Muscle of leg (tissue), 16 donors: ENCODE results near the gene NUCB1. TPM values are rescaled to one million over a fixed set of nuclear protein-coding genes. Genes with fewer than 3 reads are reported as not detected.

Experiments used
- DNase-seq: peaks from one replicate; pipeline ENCODE4 v3.0.0; 2013
- H3K27ac ChIP-seq: one replicate; pipeline ENCODE4 v1.5.1; 2013; ENCODE audit warnings: mild to moderate bottlenecking, low read length, control low read depth
- H3K27me3 ChIP-seq: one replicate; pipeline ENCODE4 v1.6.1; 2013; ENCODE audit warnings: low read length; ENCODE audit not compliant: control insufficient read depth, insufficient read depth
- H3K36me3 ChIP-seq: one replicate; pipeline ENCODE4 v1.6.1; 2013; ENCODE audit warnings: low read length; ENCODE audit not compliant: control insufficient read depth, insufficient read depth
- H3K4me1 ChIP-seq: one replicate; pipeline ENCODE4 v1.6.1; 2013; ENCODE audit warnings: low read length; ENCODE audit not compliant: control insufficient read depth, insufficient read depth
- H3K4me3 ChIP-seq: one replicate; pipeline ENCODE4 v1.5.1; 2013; ENCODE audit warnings: low read length, control low read depth
- H3K9me3 ChIP-seq: replicated peaks from 2 replicates; pipeline ENCODE4 v1.6.1; 2013; ENCODE audit warnings: low read depth, low read length; ENCODE audit not compliant: control insufficient read depth
- WGBS: methylation state at CpG from one replicate; pipeline ENCODE4 v1.1.5; 2013; ENCODE audit warnings: missing lambda C conversion rate; ENCODE audit not compliant: insufficient coverage; 5-methylcytosine and 5-hydroxymethylcytosine counted together
- long read RNA-seq, 11 donors: transcript quantifications; one replicate each; lab custom pipeline, GENCODE V29; 2026
- polyA plus RNA-seq, 8 donors: library from polyadenylated mRNA; unstranded; fragments of 120-200 nt; gene quantifications; one replicate each; pipeline versions ENCODE4 v1.2.1 to v1.2.3, GENCODE V29; 2013; ENCODE audit warnings: inconsistent platforms in 1 of 8, low replicate concordance in 1 of 8; ENCODE audit not compliant: insufficient read length in 8 of 8, insufficient read depth in 1 of 8
- total RNA-seq: library from RNA; stranded (reverse); fragments of 120-200 nt; gene quantifications from one replicate; pipeline ENCODE4 v1.2.4, GENCODE V29; 2013

Gene NUCB1
- 97.3 TPM for total RNA-seq
- 100 to 1,000 TPM; 141 to 216 (median 175) TPM for polyA plus RNA-seq
- long read RNA-seq, donor 1, transcript NUCB1-201 (13 exons, 2,668 nt), result major isoform, 9 of 9 reads
- long read RNA-seq, donor 1, partial matches to known transcripts, result 0 of 9 reads
- long read RNA-seq, donor 1, other reads (novel, unspliced or antisense), result 0 of 9 reads
- long read RNA-seq, donor 2, partial matches to known transcripts, result 0 of 3 reads
- long read RNA-seq, donor 2, other reads (novel, unspliced or antisense), result 0 of 3 reads
- long read RNA-seq, donor 3, transcript NUCB1-201 (13 exons, 2,668 nt), result major isoform, 29 of 52 reads
- long read RNA-seq, donor 3, partial matches to known transcripts, result 22 of 52 reads
- long read RNA-seq, donor 3, other reads (novel, unspliced or antisense), result 0 of 52 reads
- long read RNA-seq, donor 4, transcript NUCB1-201 (13 exons, 2,668 nt), result major isoform, 14 of 30 reads
- long read RNA-seq, donor 4, partial matches to known transcripts, result 14 of 30 reads
- long read RNA-seq, donor 4, other reads (novel, unspliced or antisense), result 0 of 30 reads
- long read RNA-seq, donor 5, transcript NUCB1-201 (13 exons, 2,668 nt), result major isoform, 14 of 79 reads
- long read RNA-seq, donor 5, partial matches to known transcripts, result 60 of 79 reads
- long read RNA-seq, donor 5, other reads (novel, unspliced or antisense), result 0 of 79 reads
- long read RNA-seq, donor 6, transcript NUCB1-201 (13 exons, 2,668 nt), result major isoform, 9 of 15 reads
- long read RNA-seq, donor 6, partial matches to known transcripts, result 5 of 15 reads
- long read RNA-seq, donor 6, other reads (novel, unspliced or antisense), result 0 of 15 reads
- long read RNA-seq, donor 7, transcript NUCB1-201 (13 exons, 2,668 nt), result major isoform, 9 of 27 reads
- long read RNA-seq, donor 7, partial matches to known transcripts, result 17 of 27 reads
- long read RNA-seq, donor 7, other reads (novel, unspliced or antisense), result 0 of 27 reads
- long read RNA-seq, donor 8, partial matches to known transcripts, result 0 of 6 reads
- long read RNA-seq, donor 8, other reads (novel, unspliced or antisense), result 0 of 6 reads
- long read RNA-seq, donor 9, partial matches to known transcripts, result 5 of 6 reads
- long read RNA-seq, donor 9, other reads (novel, unspliced or antisense), result 0 of 6 reads
- long read RNA-seq, donor 10, partial matches to known transcripts, result 60 of 129 reads
- long read RNA-seq, donor 10, other reads (novel, unspliced or antisense), result 67 of 129 reads
- long read RNA-seq, donor 11, transcript NUCB1-201 (13 exons, 2,668 nt), result major isoform, 5 of 13 reads
- long read RNA-seq, donor 11, partial matches to known transcripts, result 5 of 13 reads
- long read RNA-seq, donor 11, other reads (novel, unspliced or antisense), result 0 of 13 reads

DNA sequence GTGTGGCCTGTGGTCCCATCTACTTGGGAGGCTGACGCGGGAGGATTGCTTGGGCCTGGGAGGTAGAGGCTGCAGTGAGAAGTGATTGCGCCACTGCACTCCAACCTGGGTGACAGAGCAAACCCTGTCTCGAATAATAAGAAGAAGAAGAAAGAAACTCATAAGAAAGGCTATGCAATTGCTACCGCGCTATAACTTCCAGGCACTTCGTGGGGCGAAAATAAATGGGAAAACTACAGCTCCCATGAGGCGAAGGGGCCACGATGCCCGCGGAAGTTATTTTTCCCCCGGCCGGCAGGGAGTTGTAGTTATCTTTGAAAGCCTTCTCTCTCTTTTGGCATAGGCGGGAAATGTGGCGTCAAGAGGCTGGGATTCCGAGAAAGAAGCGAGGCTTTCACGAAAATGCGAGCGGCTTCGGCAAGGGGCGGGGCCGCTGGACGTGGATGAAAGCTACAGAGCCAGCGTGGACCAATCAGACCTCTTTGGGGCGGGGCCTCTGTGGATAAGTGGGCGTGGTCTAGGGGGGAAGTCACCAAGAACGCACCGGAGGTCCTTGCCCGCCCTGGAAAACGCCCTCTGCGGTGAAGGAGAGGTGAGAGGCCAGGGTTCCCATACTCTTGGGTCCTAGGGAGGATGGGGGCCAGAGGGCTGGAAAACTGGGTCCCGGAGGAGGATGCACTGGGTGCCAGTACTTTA is at the start of gene NUCB1:
NUCB1 (plus strand) TSS at position 532 of the 696 bp plus-strand sequence. CDS start 485 bp downstream, outside the sequence.
- Histone ChIP-seq H3K27me3 (peaks cover 15% of the 10 kb centered on the region), H3K4me1 (peaks cover 27% of the 10 kb centered on the region), H3K36me3 (peaks cover 22% of the 10 kb centered on the region), H3K9me3 (no peaks in the 10 kb centered on the region), H3K27ac (peak within 1 kb of the TSS; percentile 93), H3K4me3 (peak within 1 kb of the TSS; percentile 97)
- WGBS, result 1% methylated on average over 28 of the region's 34 CpGs
- DNase-seq, result peak; percentile 100

DNA sequence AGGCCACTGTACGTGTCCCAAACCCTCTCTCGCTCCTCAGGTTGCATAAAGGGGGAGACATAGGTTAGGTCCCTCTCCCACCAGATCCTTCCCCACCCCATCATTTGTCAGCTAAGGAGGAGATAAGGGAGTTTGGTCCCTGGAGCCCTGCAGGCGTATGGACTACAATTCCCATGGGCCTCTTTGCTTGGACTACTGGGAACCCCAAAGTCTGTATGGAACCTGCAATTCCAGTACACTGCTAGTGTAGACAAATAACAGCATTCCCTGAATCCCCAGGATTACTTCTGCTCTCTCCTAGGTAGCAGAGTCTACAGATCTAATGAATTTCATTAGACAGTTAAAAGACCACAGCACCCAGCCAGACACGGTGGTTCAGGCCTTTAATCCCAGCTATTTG is 47.8 kb upstream of the NUCB1 start:
- H3K4me1 ChIP-seq, result no peaks in the 10 kb centered on the region
- DNase-seq, result no peak
- no peak overlapping the region for H3K27ac ChIP-seq
- H3K4me3 ChIP-seq, result no peak overlapping the region
- H3K9me3 ChIP-seq, result no peaks in the 10 kb centered on the region
- H3K27me3 ChIP-seq, result no peaks in the 10 kb centered on the region
- 100% methylated on average over 1 of the region's 4 CpGs for WGBS
- H3K36me3 ChIP-seq, result peaks cover 41% of the 10 kb centered on the region

DNA sequence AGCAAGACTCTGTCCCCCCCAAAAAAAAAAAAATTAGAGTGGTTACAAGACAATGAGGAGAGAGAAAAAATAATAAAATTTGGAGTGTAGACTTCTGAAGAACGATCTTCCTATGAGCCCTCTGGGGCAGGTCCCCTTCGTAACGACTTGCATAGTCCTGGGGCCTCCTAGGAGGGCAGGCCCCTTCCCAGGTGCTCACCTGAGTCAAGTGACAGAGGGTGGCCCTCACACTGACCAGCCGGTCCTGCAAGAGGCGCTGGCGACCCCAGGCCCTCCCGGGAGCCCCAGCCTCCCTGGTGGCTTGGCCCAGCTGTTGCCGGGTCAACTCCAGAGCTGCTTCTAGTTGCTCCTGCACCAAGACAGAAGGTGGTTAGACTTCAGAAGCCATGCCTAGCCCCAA is 46.6 kb upstream of the NUCB1 start:
- no peaks in the 10 kb centered on the region for H3K4me1 ChIP-seq
- no peak for DNase-seq

DNA sequence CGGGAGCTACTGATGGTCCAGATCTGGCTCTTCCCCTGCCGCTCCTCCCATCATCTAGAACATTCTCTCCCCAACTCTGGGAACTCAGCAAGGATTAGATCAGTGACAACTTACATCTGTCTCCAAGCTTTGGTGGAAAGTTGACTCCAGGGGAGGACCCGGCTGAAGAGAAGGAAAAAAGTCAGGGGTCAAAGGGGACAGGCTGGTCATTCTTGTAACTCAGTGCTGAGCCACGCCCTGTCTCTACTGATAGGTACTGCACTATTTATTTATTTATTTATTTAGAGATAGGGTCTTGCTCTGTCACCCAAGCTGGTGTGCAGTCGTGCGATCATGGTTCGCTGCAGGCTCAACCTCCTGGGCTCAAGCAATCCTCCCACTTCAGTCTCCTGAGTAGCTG is 46.0 kb upstream of the NUCB1 start:
- Histone ChIP-seq H3K4me1 (peaks cover under 1% of the 10 kb centered on the region), H3K9me3 (no peaks in the 10 kb centered on the region), H3K27me3 (no peaks in the 10 kb centered on the region), H3K36me3 (peaks cover 37% of the 10 kb centered on the region), H3K27ac (no peak overlapping the region), H3K4me3 (no peak overlapping the region)
- WGBS, result 87% methylated on average over 3 of the region's 7 CpGs
- DNase-seq, result no peak

More for the DNA sequence above, 46.6 kb upstream of the NUCB1 start:
- Histone ChIP-seq H3K27ac (no peak overlapping the region), H3K27me3 (no peaks in the 10 kb centered on the region), H3K9me3 (no peaks in the 10 kb centered on the region), H3K36me3 (peaks cover 38% of the 10 kb centered on the region), H3K4me3 (no peak overlapping the region)
- 90% methylated on average over 8 of the region's 8 CpGs for WGBS

DNA sequence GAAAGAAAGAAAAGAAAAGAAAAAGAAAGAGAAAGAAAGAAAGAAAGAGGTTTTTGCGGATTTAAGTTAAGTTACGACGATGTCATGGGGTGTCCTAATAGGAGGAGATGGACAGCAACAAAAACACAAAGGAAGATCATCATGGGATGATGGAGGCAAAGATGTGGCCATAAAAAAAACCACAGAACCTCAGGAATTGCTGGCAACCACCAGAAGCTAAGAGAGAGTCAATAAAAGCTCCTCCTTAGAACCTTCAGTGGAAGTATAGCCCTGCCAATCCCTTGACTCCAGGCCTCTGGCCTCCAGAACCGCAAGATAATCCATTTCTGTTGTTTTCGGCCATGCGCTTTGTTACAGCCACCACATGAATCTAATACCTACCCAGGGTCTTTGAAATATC is 43.2 kb upstream of the NUCB1 start:
- H3K27me3 ChIP-seq, result no peaks in the 10 kb centered on the region
- DNase-seq, result no peak
- no peaks in the 10 kb centered on the region for H3K9me3 ChIP-seq
- WGBS, result 93% methylated on average over 3 of the region's 6 CpGs
- peaks cover 4% of the 10 kb centered on the region for H3K4me1 ChIP-seq
- H3K4me3 ChIP-seq, result no peak overlapping the region
- no peak overlapping the region for H3K27ac ChIP-seq
- peaks cover 55% of the 10 kb centered on the region for H3K36me3 ChIP-seq

DNA sequence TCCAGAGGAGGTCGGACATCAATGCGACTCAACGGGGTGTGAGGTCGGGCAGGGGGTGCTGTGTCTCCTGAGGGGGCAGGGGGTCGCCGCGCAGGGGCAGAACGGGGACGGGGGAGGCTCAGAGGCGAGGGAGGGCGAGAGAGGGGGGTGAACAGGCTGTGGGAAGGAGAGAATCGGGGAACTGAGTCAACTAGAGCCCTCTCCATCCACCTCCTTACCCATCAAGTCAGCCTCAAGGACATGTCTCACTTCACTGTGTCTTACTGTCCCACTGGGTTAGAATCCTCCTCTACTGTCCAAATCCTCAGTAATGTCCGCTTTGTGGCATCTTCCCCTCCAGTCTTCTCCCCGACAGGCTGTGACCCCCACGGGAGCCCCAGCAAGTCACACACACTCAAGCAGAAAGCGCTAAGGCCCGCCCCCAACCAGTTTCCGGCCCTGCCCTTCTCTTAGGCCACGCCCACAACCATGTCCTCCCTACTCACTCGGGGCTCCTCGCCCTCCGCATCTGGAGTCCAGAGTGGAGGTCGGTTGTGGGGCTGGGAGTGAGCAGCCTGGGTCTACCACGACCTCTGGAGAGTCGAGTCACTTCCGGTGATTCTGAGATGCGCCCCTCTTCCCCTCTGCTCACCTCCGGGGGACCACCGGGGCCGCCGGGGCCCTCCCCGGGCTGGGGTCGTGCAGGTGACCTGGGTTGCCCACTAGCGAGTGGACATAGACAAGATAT is 41.0 kb upstream of the NUCB1 start:
- no peaks in the 10 kb centered on the region for H3K27me3 ChIP-seq
- WGBS, result 44% methylated on average over 13 of the region's 34 CpGs
- DNase-seq, result no peak
- no peak overlapping the region for H3K4me3 ChIP-seq
- no peaks in the 10 kb centered on the region for H3K9me3 ChIP-seq
- H3K27ac ChIP-seq, result no peak overlapping the region
- peaks cover 45% of the 10 kb centered on the region for H3K36me3 ChIP-seq
- peaks cover 4% of the 10 kb centered on the region for H3K4me1 ChIP-seq

DNA sequence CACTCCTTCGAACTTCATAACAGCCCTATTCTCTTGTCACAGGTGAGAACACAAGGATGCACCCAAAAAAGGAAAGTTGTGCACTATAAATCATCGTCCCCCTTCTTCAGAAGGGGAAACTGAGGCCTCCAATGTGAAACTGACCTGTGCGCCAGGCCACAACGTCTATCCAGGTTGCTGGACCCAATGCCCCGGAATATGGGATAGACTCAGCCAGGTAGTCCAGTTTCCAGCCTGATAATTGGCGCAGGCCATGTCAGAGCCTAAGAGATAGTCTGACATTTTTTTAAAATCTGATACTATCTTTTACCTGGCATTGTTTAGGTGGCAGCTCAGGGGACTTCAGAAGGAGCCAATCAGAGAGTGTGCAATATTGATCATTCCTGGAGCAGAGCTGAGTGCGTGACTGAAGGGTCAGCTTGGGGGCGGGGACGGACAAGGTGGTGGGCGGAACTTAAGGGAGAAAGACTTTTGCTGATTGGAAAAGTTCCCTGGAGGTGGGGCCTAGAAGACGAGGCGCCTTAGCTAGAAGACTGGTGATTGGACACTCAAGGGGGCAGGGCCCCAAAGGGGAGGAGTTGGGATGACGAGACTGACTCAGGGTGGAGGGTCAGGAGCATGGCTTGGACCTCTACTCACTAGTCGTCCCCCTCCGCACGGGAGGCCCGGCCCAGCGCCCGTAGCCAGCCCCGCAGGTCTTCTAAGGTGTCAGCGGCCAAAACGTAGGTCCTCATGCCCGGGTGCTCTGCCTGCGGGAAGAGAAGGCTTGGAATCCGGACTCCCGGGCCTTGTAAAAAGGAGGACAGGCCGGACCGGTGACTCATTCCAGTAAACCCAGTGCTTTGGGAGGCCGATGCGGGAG is 40.2 kb upstream of the NUCB1 start:
- DNase-seq, result peak; percentile 42
- Histone ChIP-seq H3K36me3 (peaks cover 46% of the 10 kb centered on the region), H3K27me3 (no peaks in the 10 kb centered on the region), H3K9me3 (no peaks in the 10 kb centered on the region), H3K27ac (no peak overlapping the region), H3K4me3 (no peak overlapping the region), H3K4me1 (peaks cover 4% of the 10 kb centered on the region)
- 72% methylated on average over 24 of the region's 30 CpGs for WGBS

DNA sequence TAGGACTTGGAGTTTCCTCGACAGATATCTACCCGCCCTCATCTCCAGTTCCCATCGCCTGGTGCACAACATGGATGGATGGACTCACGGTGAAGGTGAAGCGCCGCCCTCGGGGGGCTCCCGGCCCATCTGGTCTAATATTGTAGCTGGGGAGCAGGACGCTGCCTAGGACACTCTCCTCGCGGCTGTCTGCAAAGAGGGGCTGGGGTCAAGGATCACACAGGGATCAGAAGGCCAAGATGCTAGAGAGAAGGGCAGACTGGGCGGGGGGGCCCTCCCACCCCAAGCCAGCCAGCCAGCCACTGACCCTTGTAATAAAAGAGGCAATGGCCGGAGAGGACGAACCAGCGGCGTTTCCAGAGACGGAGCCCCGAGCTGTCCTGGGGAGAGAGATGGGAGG is 38.8 kb upstream of the NUCB1 start:
- WGBS, result 59% methylated on average over 15 of the region's 18 CpGs
- H3K27ac ChIP-seq, result no peak overlapping the region
- H3K9me3 ChIP-seq, result no peaks in the 10 kb centered on the region
- no peak for DNase-seq
- peaks cover 4% of the 10 kb centered on the region for H3K4me1 ChIP-seq
- H3K27me3 ChIP-seq, result no peaks in the 10 kb centered on the region
- peaks cover 52% of the 10 kb centered on the region for H3K36me3 ChIP-seq
- H3K4me3 ChIP-seq, result no peak overlapping the region
